Activated CD4-positive, CD25-positive, alpha-beta regulatory T cell treated with anti-CD3 and anti-CD28 coated beads, Interleukin-2, amount 50 U/mL, for 16 hours (primary cell): ENCODE data around the gene LAMB1.

Experiments used
- DNase-seq: peaks from one replicate; pipeline ENCODE4 v3.0.0-alpha.2; 2020; ENCODE audit warnings: low read depth, low spot score

LAMB1 gene

GRCh38 chr7:107877731-107878382 lies 125.1 kb downstream of the LAMB1 start:
- no peak for DNase-seq

- no peak for DNase-seq
These were observed 126.0 kb downstream of the LAMB1 start for GRCh38 chr7:107876916-107877315.

GRCh38 chr7:107874605-107875446 lies 128.1 kb downstream of the LAMB1 start:
- DNase-seq: no peak

GRCh38 chr7:107874111-107874510 lies 128.8 kb downstream of the LAMB1 start:
- DNase-seq: no peak
